Stimulated activated CD4-positive, alpha-beta T cell treated with anti-CD3 and anti-CD28 coated beads, Interleukin-2, amount 100 ng/mL, for 48 hours (primary cell): Measurements from ENCODE around the gene RNASE9.
"Not testable (repeated sequence)": the region's sequence is repeated elsewhere in the genome, so short reads cannot be mapped to it uniquely, and the experiment has no call there.

Experiments used
- DNase-seq, 2 donors: peaks; one replicate each; pipeline ENCODE4 v3.0.0-alpha.2; 2020

RNASE9 gene

GRCh38 chr14:20572382-20572990, 11.6 kb upstream of the RNASE9 start:
- not testable (repeated sequence) for DNase-seq

GRCh38 chr14:20570720-20571119, 9.9 kb upstream of the RNASE9 start:
- not testable (repeated sequence) for DNase-seq

GRCh38 chr14:20569865-20570264, 9.0 kb upstream of the RNASE9 start:
- not testable (repeated sequence) for DNase-seq

- DNase-seq: no peak
Observed at GRCh38 chr14:20569066-20569465, 8.2 kb upstream of the RNASE9 start.

GRCh38 chr14:20568393-20568792, 7.5 kb upstream of the RNASE9 start:
- DNase-seq: no peak

- DNase-seq: not testable (repeated sequence)
Observed at GRCh38 chr14:20567199-20567598, 6.4 kb upstream of the RNASE9 start.

GRCh38 chr14:20564501-20564997, 3.7 kb upstream of the RNASE9 start:
- DNase-seq: no peak

- no peak for DNase-seq
Observed at GRCh38 chr14:20563971-20564370, 3.1 kb upstream of the RNASE9 start.

- no peak for DNase-seq
Observed at GRCh38 chr14:20559461-20559904, 1.4 kb downstream of the RNASE9 start.

- DNase-seq: no peak
Observed at GRCh38 chr14:20557212-20557542, 3.7 kb downstream of the RNASE9 start.

- no peak for DNase-seq
Observed at GRCh38 chr14:20556500-20557211, 4.2 kb downstream of the RNASE9 start.

- no peak for DNase-seq
Observed at GRCh38 chr14:20555845-20556244, 5.0 kb downstream of the RNASE9 start.

- no peak for DNase-seq
Observed at GRCh38 chr14:20553024-20553423, 7.8 kb downstream of the RNASE9 start.

GRCh38 chr14:20551606-20552005, 9.2 kb downstream of the RNASE9 start:
- no peak for DNase-seq

GRCh38 chr14:20550926-20551325, 9.9 kb downstream of the RNASE9 start:
- no peak for DNase-seq

GRCh38 chr14:20548414-20549158, 12.3 kb downstream of the RNASE9 start:
- DNase-seq: no peak

GRCh38 chr14:20546877-20547276, 14.0 kb downstream of the RNASE9 start:
- no peak for DNase-seq

- DNase-seq: no peak
Observed at GRCh38 chr14:20539906-20540305, 20.9 kb downstream of the RNASE9 start.

GRCh38 chr14:20530771-20531571, 29.9 kb downstream of the RNASE9 start:
- DNase-seq: peak; percentile 62 to 65

GRCh38 chr14:20529806-20530205, 31.0 kb downstream of the RNASE9 start:
- DNase-seq: no peak

- DNase-seq: no peak
Observed at GRCh38 chr14:20524027-20524426, 36.8 kb downstream of the RNASE9 start.

- DNase-seq: no peak
Observed at GRCh38 chr14:20522332-20522731, 38.5 kb downstream of the RNASE9 start.

- DNase-seq: no peak
Observed at GRCh38 chr14:20516921-20517320, 43.9 kb downstream of the RNASE9 start.
